SJCRH30 (cell line): ENCODE data around the gene SLC50A1. TPM values are rescaled to one million over a fixed set of nuclear protein-coding genes. Genes with fewer than 3 reads are reported as not detected.
"Not testable (repeated sequence)": the region's sequence is repeated elsewhere in the genome, so short reads cannot be mapped to it uniquely, and the experiment has no call there.

Source experiments
- DNase-seq, 2 experiments: peaks; one replicate each; pipeline ENCODE4 v3.0.0-alpha.2; 2015 to 2020
- H3K27ac ChIP-seq: fragments of 250-450 bp; sonication (Bioruptor Pico); 2 replicates; pipeline ENCODE4 v1.5.1; 2020; ENCODE audit warnings: mild to moderate bottlenecking, moderate library complexity
- H3K27me3 ChIP-seq: fragments of 250-450 bp; sonication (Bioruptor Pico); 2 replicates; pipeline ENCODE4 v1.5.1; 2020; ENCODE audit warnings: mild to moderate bottlenecking, moderate library complexity
- H3K36me3 ChIP-seq: fragments of 250-450 bp; sonication (Bioruptor Pico); 2 replicates; pipeline ENCODE4 v1.5.1; 2020; ENCODE audit warnings: mild to moderate bottlenecking, moderate library complexity
- H3K4me1 ChIP-seq: fragments of 250-450 bp; sonication (Bioruptor Pico); 2 replicates; pipeline ENCODE4 v1.5.1; 2020; ENCODE audit warnings: mild to moderate bottlenecking, moderate library complexity
- H3K4me3 ChIP-seq: fragments of 250-450 bp; sonication (Bioruptor Pico); 2 replicates; pipeline ENCODE4 v1.5.1; 2020; ENCODE audit warnings: mild to moderate bottlenecking, moderate library complexity
- H3K9me3 ChIP-seq: fragments of 250-450 bp; sonication (Bioruptor Pico); replicated peaks from 2 replicates; pipeline ENCODE4 v1.5.1; 2020; ENCODE audit warnings: mild to moderate bottlenecking, moderate library complexity
- total RNA-seq: library from RNA; depleted of rRNA; stranded (reverse); fragments of >200 nt; shearing (Covaris generic); gene quantifications from 2 replicates; pipeline ENCODE4 v1.2.3, GENCODE V29; 2014

Gene SLC50A1
- total RNA-seq, 1 experiment from 2014 or later = 12.9 TPM

DNA sequence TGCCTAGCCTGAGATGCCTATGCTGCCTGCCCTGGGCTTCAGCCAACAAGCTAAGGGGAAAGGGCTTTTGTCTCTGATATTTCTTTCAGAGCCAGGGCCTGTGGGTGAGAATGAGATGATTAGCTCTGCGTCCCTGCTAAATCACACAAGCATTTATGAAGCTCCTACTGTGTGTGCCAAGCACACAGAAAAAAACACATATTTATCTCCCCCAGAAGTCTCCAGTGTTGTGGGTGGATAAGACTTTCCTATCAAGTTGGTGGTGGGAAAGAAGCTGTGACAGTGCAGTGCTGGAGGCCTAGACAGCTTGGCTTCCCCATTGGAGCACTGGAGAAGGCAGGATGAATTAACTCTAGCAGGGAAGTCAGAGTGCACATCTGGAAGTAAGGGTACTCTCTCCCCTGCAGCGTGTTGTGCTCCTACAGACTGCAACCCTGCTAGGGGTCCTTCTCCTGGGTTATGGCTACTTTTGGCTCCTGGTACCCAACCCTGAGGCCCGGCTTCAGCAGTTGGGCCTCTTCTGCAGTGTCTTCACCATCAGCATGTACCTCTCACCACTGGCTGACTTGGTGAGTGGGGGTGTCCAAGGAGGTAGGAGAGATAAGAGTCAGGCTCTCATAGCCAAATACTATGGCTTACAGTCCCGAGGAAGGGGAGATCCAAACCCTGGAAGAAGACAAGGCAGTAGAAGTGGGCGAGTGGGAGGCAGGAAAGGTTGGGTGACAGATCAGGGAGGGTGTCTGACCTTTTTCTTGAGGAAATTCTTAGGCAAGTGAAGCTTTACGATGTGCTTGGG lies 1.7 kb downstream of the SLC50A1 start:
- Histone ChIP-seq H3K36me3 (no peaks in the 10 kb centered on the region), H3K4me3 (no peak overlapping the region), H3K27ac (no peak overlapping the region), H3K4me1 (no peaks in the 10 kb centered on the region; the same call in 1 of the 2 replicates), H3K27me3 (no peaks in the 10 kb centered on the region), H3K9me3 (no peaks in the 10 kb centered on the region)
- no peak for DNase-seq

DNA sequence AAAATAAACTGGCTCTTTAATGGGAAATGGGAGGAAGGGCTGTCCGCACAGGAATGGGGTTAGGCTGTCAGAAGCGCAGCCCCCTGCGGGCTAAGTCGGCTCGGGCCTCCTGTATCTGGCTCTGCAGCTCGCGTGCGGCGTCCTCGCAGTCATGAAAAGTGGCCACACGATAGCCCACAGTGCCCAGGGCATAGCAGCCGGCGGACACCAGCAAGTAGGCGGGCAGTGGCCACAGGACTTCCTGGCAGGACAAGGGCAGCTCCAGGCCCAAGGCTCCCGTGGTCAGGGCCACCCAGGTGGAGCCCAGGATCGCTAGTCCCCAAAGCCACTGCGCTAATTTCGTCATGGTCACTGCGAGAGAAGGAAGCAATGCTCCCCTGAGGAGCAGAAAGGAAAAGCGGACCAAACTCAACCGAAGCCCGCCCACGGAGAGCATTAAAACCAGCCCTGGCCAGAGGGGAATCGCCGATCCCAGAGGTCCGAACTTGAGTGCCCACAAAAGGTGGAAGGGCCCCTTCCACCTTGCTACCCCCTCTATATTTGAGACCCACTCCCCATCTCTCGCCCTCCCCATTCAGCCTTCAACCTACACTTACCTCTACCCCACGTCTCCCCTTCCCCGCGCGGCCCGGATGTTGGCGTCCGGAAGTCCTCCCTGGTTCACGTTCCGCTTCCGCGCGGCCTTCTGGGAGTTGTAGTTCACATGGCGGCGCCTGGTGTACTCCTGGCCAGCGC lies 4.4 kb downstream of the SLC50A1 start, which contains the start of gene DPM3:
TSS of gene DPM3 (minus strand) at position 637 of the 735 bp plus-strand sequence. CDS start at position 346, 291 bp downstream.
- Histone ChIP-seq H3K4me1 (no peaks in the 10 kb centered on the region; the same call in 1 of the 2 replicates), H3K27me3 (no peaks in the 10 kb centered on the region), H3K4me3 (peak within 1 kb of the TSS; percentile 88), H3K36me3 (no peaks in the 10 kb centered on the region), H3K27ac (peak within 1 kb of the TSS; percentile 80), H3K9me3 (no peaks in the 10 kb centered on the region)
- DNase-seq = peak; percentile 88 to 89

DNA sequence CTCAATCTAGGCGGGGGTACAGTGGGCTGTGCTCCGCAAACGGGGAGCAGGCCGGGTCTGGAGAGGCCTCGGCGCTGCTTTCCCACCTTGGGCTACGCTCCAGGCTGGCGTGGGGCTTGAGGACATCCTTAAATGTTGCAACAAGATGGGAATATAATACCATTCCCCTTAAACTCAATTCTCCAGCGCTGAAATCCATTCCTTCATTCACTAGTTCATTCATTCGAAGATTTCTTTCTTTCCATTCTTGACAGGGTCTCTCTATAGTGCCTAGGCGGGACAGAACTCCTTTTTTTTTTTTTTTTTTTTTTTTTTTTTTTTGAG lies 4.9 kb downstream of the SLC50A1 start:
- Histone ChIP-seq H3K9me3 (no peaks in the 10 kb centered on the region), H3K4me1 (no peaks in the 10 kb centered on the region; the same call in 1 of the 2 replicates), H3K27ac (peak overlapping the region; percentile 80; the same call in 1 of the 2 replicates), H3K27me3 (no peaks in the 10 kb centered on the region), H3K4me3 (peak overlapping the region; percentile 88), H3K36me3 (no peaks in the 10 kb centered on the region)
- DNase-seq = no peak

DNA sequence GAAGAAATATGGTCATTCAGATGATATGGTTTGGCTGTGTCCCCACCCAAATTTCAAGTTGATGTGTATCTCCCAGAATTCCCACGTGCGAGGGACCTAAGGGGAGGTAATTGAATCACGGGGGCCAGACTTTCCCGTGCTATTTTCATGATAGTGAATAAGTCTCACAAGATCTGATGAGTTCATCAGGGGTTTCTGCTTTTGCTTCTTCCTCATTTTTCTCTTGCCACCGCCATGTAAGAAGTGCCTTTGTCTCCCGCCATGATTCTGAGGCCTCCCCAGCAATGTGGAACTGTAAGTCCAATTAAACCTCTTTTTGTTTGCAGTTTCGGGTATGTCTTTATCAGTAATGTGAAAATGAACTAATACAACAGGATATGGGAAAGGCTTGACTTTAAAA lies 6.1 kb downstream of the SLC50A1 start:
- DNase-seq = no peak
- Histone ChIP-seq H3K27me3 (no peaks in the 10 kb centered on the region), H3K4me3 (no peak overlapping the region), H3K9me3 (no peaks in the 10 kb centered on the region), H3K36me3 (no peaks in the 10 kb centered on the region), H3K4me1 (no peaks in the 10 kb centered on the region; the same call in 1 of the 2 replicates), H3K27ac (no peak overlapping the region)

DNA sequence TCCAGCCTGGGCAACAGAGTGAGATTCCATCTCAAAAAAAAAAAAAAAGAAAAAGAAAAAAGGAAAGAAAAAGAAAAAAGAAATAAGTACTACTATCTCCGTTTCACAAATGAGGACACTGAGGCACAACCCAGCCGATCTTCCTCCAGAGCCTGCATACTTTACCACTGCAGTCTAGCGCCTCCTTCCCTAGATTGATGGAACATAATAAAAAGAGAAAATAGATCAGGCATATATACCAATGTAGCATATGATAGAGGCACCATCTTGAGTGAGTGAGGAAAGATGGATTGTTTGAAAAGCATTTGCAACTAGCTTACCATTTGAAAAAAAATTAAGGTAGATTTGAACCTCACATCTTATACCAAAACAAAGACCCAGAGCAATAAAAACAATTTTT lies 9.8 kb downstream of the SLC50A1 start:
- no peak for DNase-seq
- H3K27me3 ChIP-seq = no peaks in the 10 kb centered on the region
- H3K9me3 ChIP-seq = no peaks in the 10 kb centered on the region
- no peak overlapping the region for H3K27ac ChIP-seq
- no peaks in the 10 kb centered on the region for H3K36me3 ChIP-seq
- no peak overlapping the region for H3K4me3 ChIP-seq
- H3K4me1 ChIP-seq = no peaks in the 10 kb centered on the region

DNA sequence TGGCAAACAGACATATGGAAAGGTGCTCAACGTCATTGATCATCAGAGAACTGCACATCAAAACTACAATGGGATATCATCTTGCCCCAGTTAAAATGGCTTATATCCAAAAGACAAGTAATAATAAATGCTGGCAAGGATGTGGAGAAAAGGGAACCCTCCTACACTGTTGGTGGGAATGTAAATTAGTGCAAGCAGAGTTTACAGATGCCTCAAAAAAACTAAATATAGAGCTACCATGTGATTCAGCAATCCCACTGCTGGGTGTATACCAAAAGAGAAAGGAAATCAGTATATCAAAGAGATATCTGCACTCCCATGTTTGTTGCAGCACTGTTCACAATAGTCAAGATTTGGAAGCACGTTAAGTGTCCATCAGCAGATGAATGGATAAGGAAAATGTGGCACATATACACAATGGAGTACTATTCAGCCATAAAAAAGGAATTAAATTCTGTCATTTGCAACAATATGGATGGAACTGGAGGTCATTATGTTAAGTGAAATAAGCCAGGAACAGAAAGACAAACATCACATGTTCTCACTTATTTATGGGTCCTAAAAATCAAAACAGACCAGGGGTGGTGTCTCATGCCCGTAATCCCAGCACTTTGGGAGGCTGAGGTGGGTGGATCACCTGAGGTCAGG lies 20.5 kb downstream of the SLC50A1 start:
- H3K9me3 ChIP-seq, H3K27ac ChIP-seq, H3K4me3 ChIP-seq, H3K27me3 ChIP-seq, H3K36me3 ChIP-seq, DNase-seq, H3K4me1 ChIP-seq: not testable (repeated sequence)

DNA sequence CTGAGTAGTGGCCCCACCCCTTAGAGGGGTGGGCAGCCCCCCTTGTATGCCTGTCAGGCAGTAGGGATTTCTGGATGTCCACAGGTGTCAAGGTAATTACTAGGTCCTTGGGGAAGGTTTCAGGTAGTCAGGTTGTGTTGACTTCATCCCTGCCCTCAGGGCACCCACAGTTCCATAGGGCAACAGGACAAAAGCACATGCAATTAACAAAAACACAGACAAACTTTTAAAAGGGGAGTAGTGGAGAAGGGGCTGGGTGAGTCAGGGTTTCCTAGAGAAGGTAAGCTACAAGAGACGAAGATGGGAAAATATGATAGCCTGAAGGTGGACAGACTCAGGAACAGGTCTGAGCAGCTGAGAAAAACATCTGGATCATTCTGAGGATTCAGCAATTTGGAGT lies 23.3 kb downstream of the SLC50A1 start:
- H3K9me3 ChIP-seq = no peaks in the 10 kb centered on the region
- no peaks in the 10 kb centered on the region for H3K27me3 ChIP-seq
- DNase-seq = no peak
- no peaks in the 10 kb centered on the region for H3K4me1 ChIP-seq
- no peak overlapping the region for H3K4me3 ChIP-seq
- no peak overlapping the region for H3K27ac ChIP-seq
- no peaks in the 10 kb centered on the region for H3K36me3 ChIP-seq

DNA sequence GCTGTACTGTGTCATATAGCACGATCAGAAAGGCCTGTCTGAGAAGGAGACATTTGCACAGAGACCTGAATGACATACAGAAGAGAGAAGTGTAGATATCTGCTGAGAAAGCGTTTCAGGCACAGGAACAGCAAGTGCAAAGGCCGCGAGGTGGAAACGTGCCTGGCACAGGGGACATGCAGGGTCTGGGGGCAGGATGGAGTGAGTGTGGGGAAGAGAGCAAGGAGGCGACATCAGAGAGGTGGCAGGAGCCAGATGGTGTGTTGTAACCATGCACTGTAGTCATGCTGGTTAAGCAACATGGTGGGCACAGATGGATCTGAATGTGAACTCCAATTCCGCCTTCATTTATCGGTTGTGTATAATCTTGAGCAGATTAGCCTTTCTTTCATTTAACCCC lies 24.5 kb downstream of the SLC50A1 start:
- H3K4me3 ChIP-seq = no peak overlapping the region
- DNase-seq = no peak
- H3K27ac ChIP-seq = no peak overlapping the region
- no peaks in the 10 kb centered on the region for H3K27me3 ChIP-seq
- no peaks in the 10 kb centered on the region for H3K36me3 ChIP-seq
- H3K9me3 ChIP-seq = no peaks in the 10 kb centered on the region
- H3K4me1 ChIP-seq = no peaks in the 10 kb centered on the region

DNA sequence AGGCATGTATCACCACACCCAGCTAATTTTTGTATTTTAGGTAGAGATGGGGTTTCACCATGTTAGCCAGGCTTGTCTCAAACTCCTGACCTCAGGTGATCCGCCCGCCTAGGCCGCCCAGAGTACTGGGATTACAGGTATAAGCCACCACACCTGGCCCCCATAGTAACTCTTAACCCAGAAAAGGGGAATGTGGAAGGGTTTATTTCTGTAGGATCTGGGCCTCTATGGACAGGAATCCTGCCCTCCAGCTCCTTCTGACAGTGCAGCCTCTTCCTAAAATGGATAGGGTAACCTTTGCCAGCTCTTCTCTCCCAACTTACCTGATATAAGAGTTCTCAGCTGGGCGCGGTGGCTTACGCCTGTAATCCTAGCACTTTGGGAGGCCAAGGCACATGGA lies 27.0 kb downstream of the SLC50A1 start:
- not testable (repeated sequence) for H3K9me3 ChIP-seq, H3K4me1 ChIP-seq, H3K36me3 ChIP-seq, H3K27me3 ChIP-seq, H3K4me3 ChIP-seq, H3K27ac ChIP-seq, DNase-seq

DNA sequence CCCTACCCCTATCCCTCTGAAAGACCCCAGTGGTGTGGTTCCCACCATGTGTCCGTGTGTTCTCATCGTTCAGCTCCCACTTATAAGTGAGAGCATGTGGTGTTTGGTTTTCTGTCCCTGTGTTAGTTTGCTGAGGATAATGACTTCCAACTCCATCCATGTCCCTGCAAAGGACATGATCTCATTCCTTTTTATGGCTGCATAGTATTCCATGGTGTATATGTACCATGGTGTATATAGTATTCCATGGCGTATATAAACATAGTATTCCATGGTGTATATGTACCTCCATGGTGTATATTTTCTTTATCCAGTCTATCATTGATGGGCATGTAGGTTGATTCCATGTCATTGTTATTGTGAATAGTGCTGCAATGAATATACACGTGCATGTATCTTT lies 28.1 kb downstream of the SLC50A1 start:
- H3K36me3 ChIP-seq, H3K4me1 ChIP-seq, DNase-seq, H3K9me3 ChIP-seq, H3K27ac ChIP-seq, H3K4me3 ChIP-seq, H3K27me3 ChIP-seq: not testable (repeated sequence)

DNA sequence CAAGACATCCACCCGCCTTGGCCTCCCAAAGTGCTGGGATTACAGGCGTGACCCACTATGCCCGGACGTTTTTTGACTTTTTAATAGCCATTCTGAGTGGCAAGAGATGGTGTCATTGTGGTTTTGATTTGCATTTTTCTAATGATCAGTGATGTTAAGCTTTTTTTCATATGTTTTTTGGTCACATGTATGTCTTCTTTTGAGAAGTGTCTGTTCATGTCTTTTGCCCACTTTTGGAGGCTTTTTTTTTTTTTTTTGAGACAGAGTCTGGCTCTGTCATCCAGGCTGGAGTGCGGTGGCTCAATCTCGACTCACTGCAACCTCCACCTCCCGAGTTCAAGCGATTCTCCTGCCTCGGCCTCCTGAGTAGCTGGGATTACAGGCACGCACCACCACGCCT lies 29.0 kb downstream of the SLC50A1 start:
- not testable (repeated sequence) for H3K9me3 ChIP-seq, H3K27me3 ChIP-seq

DNA sequence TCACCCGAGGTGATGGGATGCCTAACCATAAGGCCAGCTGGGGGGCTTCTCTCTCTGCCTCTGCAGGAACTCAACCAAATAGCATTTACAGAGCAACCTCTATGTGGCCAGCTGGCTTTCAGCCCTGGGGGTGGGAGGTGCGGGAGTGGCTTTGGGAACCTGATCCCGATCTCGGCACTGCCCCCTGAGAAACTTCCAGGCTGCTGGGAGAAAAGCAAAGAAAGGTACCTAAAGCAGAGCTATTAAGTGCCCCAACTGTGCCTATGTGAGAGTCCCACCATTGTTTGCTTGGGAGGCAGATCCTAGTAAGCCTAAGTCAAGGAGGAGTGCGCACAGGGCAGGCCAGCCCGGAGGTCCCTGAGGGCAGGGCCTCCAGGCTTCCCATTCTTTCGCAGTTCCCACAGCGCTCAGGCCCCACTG lies 30.4 kb downstream of the SLC50A1 start:
- H3K27ac ChIP-seq = no peak overlapping the region
- peak overlapping the region; percentile 17; the same call in 1 of the 2 replicates for H3K4me3 ChIP-seq
- no peaks in the 10 kb centered on the region for H3K36me3 ChIP-seq
- H3K9me3 ChIP-seq = no peaks in the 10 kb centered on the region
- peak in 1 of 2 experiments; percentile 35 for DNase-seq
- H3K4me1 ChIP-seq = peaks cover 3% of the 10 kb centered on the region; the same call in 1 of the 2 replicates
- no peaks in the 10 kb centered on the region for H3K27me3 ChIP-seq

More for the DNA sequence above, 29.0 kb downstream of the SLC50A1 start:
- not testable (repeated sequence) for H3K36me3 ChIP-seq, H3K4me3 ChIP-seq, DNase-seq, H3K27ac ChIP-seq, H3K4me1 ChIP-seq

DNA sequence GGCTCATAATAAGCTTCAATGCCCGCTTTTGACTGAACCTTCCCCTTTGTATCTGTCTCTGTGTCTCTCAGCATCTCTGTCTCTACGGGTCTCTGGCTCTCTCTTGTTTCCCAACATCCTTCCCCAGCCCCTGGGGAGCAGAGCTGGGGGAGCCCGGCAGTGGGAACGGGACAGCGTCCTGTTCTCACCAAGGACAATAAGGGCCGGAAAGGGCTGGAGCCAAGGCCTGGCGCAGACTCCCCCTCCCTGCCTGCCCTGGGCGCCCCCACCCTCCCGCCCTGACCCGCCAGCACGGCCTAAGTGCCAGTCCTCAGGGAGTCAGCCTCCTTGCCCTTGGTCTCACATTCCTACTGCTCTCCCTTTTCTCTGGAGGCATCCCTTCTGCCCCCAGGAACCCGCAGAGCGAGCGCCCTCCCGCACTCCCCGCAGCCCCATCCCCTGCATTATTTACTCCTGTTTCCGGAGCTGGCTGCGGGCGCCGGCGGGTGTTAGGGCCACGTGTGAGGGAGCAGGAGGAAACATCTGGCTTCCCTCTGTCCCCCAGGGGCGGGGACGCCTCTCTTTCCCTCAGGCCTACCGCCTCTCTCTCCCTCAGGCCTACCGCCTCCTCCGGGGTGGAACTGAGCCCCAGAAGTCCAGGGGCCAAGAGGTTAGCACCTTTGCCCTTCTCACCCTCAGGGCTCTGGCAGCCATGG lies 31.0 kb downstream of the SLC50A1 start:
- DNase-seq = peak; percentile 36 to 59
- no peaks in the 10 kb centered on the region for H3K36me3 ChIP-seq
- H3K9me3 ChIP-seq = no peaks in the 10 kb centered on the region
- H3K27ac ChIP-seq = no peak overlapping the region
- peak overlapping the region; percentile 36 for H3K4me3 ChIP-seq
- peaks cover 3% of the 10 kb centered on the region; the same call in 1 of the 2 replicates for H3K4me1 ChIP-seq
- no peaks in the 10 kb centered on the region for H3K27me3 ChIP-seq
